Ammon's horn (tissue), 1 donor: ENCODE results near the gene IFT57.
A peak's percentile ranks its signal among the peaks of the same experiment; 100 is the strongest.
"Not testable (repeated sequence)": the region's sequence is repeated elsewhere in the genome, so short reads cannot be mapped to it uniquely, and the experiment has no call there.

ENCODE experiments used
- DNase-seq: peaks from one replicate; pipeline ENCODE4 v3.0.0-alpha.2; 2016; ENCODE audit warnings: low spot score

IFT57 gene, protein sequence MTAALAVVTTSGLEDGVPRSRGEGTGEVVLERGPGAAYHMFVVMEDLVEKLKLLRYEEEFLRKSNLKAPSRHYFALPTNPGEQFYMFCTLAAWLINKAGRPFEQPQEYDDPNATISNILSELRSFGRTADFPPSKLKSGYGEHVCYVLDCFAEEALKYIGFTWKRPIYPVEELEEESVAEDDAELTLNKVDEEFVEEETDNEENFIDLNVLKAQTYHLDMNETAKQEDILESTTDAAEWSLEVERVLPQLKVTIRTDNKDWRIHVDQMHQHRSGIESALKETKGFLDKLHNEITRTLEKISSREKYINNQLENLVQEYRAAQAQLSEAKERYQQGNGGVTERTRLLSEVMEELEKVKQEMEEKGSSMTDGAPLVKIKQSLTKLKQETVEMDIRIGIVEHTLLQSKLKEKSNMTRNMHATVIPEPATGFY

DNA sequence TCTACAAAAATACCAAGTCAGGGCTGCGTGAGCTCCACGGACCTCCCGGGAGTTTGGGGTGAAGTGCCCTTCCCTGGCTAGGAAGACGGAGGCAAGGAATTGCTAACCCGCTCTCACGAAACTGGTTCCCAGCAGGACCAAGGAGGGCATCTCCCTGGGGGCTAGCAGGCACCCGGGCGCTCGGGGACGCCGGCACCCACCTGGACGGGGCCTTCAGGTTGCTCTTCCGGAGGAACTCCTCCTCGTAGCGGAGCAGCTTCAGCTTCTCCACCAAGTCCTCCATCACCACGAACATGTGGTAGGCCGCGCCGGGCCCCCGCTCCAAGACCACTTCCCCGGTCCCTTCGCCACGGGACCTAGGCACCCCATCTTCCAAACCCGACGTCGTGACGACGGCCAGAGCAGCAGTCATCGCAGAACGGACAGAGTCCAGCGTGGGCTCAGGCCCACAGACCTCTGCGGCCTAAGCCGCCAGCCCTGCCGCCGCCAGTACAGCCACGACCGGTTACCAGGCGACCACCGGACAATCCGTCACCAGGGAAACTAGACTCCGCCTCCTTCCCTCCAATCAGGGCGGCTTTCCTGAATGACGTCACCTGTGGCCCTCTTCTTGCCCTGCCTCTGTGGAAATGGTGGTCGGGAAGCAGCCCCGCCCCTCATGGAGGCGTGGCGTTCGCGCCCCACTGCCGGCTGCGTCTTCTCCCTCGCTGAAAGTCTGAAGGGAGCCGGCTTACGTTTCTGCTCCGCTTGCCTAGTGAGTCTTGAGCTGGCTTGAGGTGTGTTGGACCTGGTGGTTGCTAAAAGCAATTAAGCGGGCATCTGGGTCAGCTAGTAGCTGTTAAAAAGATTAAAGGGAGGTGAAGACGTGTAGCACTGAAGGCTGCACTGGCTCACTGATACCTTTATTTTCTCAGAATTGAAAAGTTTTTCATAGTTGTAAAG is at the start of gene IFT57:
IFT57 (minus strand) TSS at position 514 of the 942 bp plus-strand sequence; CDS start at position 412, 102 bp downstream.
- peak; percentile 99 for DNase-seq

DNA sequence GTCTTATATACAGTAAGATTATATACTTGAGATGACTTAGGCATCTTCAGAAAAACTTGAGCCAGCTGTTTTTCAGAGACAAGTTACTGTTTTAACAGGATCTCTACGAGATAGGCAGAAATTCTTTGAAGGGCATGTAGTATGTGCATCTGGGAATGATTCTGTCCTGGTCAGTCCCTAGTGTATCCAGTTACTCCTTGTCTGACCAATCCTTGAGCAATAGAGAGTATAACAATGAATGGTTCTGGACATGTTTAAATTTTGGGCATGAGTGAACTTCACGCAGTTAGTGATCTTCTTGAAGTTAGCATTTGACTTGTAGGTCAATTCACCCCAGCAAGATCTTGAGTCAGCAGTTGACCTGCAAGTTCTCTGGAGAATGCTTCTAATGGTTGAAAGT is 49.4 kb upstream of the IFT57 start:
- no peak for DNase-seq

DNA sequence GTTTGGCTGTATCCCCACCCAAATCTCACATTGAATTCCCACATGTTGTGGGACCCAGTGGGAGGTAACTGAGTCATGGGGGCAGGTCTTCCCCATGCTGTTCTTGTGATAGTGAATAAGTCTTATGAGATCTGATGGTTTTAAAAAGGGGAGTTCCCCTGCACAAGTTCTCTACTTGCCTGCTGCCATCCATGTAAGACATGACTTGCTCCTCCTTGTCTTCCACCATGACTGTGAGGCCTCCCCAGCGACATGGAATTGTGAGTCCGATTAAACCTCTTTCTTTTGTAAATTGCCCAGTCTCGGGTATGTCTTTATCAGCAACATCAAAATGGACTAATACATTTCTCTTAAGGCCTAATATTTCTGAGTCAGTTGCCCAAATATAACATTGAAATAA is 46.0 kb upstream of the IFT57 start:
- not testable (repeated sequence) for DNase-seq

DNA sequence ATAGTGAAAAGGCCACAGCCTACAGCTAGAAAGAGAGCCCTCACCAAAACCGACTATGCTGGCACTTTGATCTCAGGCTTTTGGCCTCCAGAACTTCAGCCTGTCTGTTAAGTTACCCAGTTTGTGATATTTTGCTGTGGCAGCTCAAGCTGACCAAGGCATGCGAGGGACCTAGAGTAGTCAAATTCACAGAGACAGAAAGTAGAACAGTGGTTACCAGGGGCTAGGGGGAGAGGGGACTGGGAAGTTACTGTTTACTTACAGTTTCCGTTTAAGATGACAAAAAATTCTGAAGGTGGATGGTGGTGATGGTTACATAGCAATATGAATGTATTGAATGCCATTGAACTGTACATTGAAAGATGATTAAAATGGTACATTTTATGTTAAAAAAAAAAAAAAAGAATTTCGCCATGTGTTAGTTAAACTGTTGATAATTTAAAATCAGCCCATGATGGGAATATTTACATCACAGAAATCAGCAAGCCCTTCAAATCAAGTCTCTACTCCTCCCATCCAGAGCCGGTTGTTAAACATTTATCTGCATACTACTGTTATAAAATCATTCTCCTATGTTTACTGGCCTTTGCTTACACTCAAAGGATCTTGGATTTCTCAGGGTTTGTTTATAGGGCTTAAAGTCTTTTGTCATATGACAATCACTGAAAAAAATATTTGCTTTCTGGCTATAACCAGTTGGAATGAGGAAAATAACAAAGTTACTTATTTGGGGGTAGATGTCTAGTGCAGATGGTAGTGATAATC is 42.5 kb upstream of the IFT57 start:
- DNase-seq: not testable (repeated sequence)

DNA sequence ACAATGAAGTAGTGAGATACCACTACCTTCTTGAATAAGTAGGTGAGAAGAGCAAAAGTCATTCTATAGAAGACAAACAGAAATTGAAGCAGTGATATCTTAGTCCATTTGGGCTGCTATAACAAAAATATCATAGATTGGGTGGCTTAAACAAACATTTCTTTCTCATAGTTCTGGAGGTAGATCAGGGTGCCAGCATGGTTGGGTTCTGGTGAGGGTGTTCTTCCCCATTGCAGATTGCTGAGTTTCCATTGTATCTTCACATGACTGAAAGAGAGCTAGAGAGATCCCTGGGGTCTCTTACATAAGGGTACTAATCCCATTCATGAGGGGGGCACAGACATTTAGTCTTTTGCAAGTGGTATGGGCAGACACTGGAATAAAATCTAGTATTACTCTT is 32.9 kb upstream of the IFT57 start:
- DNase-seq: no peak

DNA sequence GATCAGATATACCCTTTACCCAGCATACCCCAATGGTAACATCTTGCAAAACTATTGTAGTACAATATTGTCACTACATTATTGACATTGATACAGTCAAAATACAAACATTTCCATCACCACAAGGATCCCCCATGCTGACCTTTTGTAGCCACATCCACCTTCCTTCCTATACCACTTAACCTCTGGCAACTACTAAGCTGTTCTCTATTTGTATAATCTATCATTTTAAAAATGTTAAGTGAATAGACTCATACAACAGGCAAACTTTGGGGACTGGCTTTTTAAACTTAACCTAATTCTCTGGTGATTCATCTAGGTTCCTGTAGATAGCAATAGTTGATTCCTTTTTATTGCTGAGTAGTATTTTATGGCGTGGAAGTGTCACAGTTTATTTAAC is 29.6 kb upstream of the IFT57 start:
- no peak for DNase-seq

DNA sequence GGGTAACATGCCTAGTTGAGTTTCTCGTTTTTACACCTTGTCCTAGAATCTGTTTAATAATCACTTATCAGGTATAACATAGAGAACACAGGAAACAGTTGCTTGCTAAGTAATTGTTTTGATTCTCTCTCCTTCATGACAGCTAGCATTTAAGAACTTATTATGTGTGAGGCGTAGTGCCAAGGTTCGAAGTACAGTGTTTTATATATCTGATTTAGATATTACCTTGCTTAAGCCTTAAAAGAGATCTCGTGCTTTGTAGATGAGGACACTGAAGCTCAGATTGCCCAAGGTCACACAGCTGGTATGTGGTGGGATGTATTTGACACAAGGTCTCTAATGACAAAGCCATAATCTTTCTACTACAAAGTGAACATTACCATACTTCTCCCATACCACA is 29.0 kb upstream of the IFT57 start:
- no peak for DNase-seq

DNA sequence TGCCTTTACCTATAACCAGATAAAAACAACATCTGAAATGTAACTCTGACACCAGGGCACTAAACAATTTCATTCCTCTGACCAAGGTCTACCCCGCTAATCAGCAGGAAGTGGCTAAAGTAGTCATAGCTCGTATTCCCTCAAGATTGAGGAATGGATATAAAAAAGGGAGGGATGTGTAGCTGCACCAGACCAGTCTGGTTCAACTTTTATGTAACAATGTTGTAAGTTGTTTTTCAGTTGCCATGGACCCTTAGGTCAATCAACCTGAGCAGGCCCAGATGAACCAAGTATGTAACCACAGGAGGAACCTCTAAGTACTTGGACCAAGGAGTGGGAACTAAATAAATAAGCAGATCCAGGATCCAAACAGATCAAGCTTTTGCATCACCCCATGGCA is 28.4 kb upstream of the IFT57 start:
- no peak for DNase-seq

DNA sequence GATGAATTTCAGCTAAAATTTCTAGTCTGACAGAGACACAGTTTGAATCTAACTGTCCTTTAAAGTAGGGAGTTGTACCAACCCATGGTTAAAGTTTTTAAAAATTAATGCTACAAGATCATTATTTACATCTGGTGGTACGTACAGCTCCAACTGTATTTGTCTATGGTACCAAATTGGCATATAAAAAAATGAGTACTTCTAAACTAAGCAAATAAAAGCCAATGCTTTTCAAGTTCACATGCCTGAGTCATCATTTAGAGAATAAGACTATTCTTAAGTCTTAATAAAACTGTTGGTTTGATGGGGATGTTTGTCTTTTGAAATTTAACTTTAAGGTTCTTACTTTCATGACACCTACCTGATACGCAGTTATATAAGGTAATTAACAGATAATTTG is 21.0 kb upstream of the IFT57 start:
- DNase-seq: no peak

DNA sequence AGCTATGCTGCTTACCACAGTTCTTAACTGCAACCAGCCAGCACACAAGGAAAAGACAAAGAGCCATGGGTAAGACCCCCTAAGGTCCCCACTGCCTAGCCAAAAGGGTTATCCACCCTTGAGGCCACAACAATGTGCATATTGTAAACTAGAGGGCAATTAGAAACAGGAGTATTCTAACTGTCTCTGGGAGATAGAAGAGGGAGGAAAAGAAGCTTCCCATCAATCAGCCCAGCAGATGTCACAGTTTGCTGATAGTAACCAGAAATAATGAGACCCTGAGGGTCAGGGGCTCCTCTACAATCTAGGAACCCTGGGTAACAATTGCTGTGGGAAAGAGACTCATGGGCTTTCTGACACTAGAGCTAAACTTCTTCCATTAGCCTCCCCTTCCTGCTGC is 20.6 kb upstream of the IFT57 start:
- no peak for DNase-seq

DNA sequence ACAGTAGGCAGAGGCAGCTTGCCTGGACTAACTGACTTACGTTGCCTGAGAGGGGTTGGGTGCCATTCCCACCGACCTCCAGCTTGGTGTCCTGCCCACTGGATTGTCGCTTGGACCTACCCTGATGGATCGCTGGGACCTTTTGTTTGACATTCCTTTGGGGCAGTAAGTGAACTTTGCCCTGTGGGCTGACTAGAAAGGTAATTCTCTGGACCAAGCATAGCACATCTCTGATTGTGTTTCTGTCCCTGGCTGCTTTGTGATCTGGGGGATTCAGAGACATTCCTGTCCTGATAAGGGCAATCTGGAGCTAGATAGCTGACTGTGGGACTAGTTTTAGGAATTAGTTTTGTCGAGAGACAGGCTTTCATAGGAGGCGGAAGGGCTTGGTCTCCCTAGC is 19.5 kb upstream of the IFT57 start:
- no peak for DNase-seq

DNA sequence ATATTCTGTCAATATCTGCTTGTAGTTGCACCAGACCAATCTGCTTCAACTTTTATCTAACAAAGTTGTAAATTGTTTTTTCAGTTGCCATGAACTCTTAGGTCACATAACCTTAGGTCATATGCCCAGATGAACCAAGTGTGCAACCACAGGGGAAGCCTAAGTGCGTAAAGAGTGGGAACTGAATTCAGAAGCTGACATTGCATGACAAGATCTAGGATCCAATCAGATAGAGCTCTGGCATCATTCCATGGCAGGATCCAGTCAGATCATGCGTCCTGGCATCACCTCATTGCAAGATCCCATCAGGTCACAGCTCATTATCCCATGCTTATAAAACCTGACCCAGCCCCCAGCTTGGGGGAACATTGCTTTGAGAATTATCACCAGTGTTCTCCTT is 18.9 kb upstream of the IFT57 start:
- DNase-seq: no peak

DNA sequence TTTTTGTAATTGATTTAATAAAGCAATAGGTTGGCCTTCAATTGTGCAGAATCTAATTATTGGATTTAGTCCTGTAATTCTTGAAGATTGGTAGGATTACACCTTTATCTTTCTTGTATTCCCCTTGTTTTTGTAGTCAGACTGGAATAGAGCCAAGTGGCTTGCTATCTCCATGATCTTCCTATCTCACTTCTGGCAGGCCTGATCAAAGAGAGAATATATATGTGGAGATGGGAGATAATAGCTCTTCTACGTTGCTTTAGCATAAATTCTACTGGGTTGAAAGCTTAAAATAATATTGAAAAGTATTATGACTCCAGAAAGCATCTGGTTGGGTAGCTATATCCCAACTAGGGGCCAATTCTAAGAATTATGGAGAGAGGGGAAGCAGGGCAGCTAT is 16.9 kb upstream of the IFT57 start:
- DNase-seq: no peak

DNA sequence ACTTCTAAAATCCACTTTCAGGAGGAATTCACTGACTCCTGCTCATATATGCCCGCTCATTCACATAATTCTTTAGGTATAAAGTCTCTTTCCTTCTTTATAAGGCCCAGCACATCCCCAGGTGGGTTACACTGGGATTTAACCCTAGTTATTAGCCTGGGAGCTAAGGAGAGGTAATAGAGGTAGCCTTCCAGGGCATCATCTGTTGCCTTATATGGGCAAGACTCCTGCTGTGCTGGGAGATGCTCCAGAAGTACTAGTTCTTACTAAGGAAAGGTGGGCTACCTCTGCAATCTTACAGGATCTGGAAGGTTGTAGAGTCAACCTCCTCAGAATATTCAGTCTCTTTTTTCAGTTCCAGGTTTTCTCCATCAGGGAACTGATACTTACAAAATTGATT is 13.1 kb upstream of the IFT57 start:
- no peak for DNase-seq

DNA sequence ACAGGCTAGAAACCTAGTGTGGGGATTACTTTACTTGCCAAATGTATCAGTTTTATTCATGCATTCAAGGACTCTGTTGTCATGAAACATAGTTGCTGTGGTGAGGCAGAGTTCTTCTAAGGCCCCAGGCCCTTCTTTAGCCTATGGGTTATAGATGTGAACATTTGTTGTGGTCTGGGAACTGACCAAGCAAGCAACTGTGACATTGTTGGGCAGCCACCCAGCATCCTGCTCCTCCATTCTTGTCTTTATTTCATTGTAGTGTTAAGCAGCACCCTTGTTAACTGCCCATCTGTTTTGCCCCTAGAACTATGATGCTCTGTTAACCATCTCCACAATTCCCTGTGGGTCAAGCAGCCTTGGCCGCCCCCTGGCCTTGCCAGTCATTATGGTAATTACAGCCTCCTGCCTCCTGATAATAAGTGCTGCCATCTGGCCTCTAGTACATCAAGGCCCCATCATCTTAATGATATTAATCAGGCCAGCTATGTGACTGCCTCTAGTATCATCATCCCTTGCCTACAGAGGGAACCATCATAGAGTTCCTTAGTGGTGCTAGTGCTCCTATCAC is 12.2 kb upstream of the IFT57 start:
- DNase-seq: no peak

DNA sequence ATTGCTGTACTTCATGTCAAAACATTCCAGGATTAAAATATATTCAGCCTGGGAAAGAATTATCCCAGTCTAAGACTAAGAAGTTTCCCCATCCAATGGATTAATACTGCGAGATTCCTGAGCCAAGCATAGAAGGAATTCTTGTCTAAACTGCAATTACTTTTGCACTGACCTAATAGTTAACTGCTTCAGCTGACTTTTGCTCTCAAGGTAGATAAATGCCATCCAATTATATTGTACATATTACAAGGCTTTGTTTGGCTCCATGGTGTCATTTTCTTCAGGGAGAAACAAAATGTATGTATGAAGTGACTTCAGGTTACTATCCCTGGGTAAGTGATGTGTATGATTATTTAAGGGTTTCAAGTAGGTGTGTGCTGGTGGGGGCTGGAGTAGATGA is 6.1 kb upstream of the IFT57 start:
- DNase-seq: no peak

DNA sequence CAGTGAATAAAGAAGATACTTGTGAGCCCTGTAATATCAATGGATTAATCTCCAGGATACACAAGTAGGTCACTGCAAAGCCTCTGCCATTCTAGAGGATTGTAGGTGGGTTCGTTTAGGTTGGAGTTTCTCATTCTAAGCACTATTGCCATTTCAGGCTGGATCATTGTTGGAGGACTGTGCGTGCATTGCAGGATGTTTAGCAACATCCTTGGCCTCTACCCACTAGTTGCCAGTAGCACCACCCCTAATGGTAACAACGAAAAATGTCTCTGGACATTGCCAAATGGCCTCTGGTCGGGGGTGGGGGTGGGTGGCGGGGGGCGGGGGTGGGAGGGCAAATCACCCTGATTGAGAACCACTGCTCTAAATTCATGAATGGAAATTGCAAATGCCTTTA is 4.9 kb upstream of the IFT57 start:
- no peak for DNase-seq

DNA sequence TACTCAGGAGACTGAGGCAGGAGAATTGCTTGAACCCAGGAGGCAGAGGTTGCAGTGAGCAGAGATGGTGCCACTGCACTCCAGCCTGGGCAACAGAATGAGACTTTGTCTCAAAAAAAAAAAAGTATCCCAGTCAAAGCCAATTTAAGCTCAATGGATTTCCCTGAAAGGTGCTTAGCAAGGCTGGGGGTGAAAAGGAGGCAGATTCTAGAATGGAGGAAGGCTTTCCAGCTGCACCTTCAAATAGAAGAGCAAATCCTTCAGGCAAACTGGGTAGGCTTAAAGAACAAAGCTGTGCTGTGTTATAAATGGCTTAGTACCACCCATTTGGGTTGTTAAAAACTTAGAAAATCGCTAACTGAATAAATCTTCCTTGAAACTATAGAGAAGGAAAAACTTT is 3.0 kb upstream of the IFT57 start:
- DNase-seq: no peak

DNA sequence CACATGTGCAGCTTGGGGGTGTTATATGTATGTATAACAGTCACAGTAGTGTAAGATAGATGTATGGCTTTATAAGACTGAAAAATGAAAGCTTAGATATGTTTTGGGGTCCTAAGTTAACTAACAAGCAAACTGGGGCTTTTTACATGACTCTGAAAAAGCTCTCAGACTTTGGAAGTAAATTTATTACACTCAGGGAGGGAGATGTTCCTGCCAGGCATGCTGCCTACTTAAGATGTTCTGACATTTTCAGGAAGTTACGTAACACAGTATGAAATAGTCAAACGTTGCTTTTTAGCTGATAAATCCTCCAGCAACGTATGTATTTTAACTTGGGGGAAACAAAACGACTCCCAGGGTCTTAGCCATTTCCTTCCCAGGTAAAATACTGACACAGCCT is 1.7 kb upstream of the IFT57 start:
- peak; percentile 30 for DNase-seq

DNA sequence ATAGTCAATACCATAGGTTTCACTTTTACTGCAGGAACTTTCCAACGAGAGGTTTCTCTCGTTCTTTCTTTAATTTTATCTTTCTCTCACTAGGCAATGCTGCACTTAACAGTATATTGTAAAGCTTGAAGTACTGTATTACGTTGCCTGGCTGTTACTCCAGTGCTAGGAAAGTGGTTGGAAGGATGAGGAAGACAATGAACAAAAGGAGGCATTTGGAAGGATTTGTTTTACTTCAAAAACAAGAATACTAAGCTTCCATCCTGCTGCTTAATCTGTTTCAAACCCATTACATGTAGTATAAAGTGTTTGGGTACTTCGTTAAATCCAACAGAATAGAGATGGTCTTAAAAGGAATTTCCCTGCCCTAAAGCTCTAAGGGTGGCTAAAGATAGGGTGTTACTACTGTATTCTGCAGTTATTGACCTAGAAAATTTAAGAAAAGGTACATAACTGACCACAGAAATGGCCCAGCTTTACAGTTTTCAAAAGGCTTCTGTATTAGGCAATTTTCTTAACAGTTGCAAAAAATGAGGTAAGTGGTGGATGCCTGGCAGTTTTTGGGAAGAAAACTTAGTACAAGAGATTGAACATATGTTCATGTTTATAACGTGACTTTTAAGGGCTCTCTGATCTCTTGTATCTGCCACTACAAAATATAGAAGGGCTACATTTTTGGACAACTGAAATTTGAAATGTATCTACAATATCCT is 785 bp upstream of the IFT57 start:
- peak; percentile 35 for DNase-seq

DNA sequence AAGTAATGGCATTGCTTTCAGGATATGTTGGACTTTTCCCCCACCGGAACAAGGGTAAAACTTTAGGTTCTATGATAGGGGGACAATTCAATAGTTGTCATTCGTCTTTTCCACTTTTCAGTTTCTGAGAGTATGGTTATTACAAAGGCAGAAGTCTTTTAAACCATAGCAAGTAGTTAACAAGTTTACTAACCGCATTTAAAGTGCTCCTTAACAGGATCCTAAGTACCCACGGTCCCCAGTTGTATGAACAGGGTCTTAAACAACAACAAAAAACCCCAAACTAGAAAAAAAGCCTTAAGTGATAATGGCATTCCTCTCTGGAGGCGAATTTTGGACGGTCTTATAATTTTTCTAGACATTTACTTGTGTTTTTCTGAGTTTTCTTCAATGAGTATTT is 831 bp downstream of the IFT57 start:
- DNase-seq: no peak
